ENCODE data around the gene KARS1.

DNA sequence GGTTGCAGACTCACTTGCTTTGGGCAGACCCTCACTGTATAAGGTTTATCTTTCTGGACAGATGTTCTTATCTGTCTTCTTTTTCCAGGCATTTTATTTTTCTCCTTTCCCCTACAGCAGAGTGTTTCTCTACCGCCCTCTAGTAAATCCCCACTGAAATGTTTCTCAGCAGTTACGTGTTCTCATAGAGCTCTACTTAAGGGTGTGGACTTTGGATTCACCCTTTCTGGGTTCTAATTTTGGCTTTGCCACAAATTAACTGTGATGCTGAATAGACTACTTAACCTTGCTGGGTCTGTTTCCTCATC lies 26.3 kb downstream of the KARS1 start:
- TF ChIP-seq, protein P1, sequence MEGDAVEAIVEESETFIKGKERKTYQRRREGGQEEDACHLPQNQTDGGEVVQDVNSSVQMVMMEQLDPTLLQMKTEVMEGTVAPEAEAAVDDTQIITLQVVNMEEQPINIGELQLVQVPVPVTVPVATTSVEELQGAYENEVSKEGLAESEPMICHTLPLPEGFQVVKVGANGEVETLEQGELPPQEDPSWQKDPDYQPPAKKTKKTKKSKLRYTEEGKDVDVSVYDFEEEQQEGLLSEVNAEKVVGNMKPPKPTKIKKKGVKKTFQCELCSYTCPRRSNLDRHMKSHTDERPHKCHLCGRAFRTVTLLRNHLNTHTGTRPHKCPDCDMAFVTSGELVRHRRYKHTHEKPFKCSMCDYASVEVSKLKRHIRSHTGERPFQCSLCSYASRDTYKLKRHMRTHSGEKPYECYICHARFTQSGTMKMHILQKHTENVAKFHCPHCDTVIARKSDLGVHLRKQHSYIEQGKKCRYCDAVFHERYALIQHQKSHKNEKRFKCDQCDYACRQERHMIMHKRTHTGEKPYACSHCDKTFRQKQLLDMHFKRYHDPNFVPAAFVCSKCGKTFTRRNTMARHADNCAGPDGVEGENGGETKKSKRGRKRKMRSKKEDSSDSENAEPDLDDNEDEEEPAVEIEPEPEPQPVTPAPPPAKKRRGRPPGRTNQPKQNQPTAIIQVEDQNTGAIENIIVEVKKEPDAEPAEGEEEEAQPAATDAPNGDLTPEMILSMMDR (conservative IDR thresholded peaks at IDR 0.05): peak; percentile 39
- TF ChIP-seq ZFX (IDR thresholded peaks at IDR 0.05): no peak
